SK-N-MC (cell line): Measurements from ENCODE around the gene VWA8.

Source experiments
- EZH2 ChIP-seq: fragments of 200-600 bp; sonication (generic); IDR thresholded peaks from one replicate; pipeline ENCODE4 v1.6.1; 2017; ENCODE audit warnings: antibody characterized with exemption
- FOXP2 ChIP-seq: optimal IDR thresholded peaks from 2 replicates; pipeline ENCODE3; 2011; ENCODE audit warnings: mild to moderate bottlenecking, moderate library complexity; ENCODE audit not compliant: insufficient read depth; ENCODE audit errors: extremely low read length, control extremely low read depth
- POLR2AphosphoS5 ChIP-seq: IDR thresholded peaks from 2 replicates; pipeline ENCODE4 v1.6.1; 2012; ENCODE audit warnings: mild to moderate bottlenecking, low read depth, low read length, borderline replicate concordance

GRCh38 chr13:41543664-41544300 lies 417.1 kb downstream of the VWA8 start:
- TF ChIP-seq EZH2, result no peak
- TF ChIP-seq POLR2AphosphoS5, result no peak
- TF ChIP-seq FOXP2, result no peak
